HG02938 (cell line): ENCODE results near the gene PDCD1LG2.
"Not testable (repeated sequence)": the region's sequence is repeated elsewhere in the genome, so short reads cannot be mapped to it uniquely, and the experiment has no call there.

Source experiments
- ATAC-seq: cut with Tn5 transposase; IDR thresholded peaks from one replicate; pipeline ENCODE4 v1.9.1; 2021; ENCODE audit warnings: mild to moderate bottlenecking, moderate library complexity; ENCODE audit not compliant: unreplicated experiment

The PDCD1LG2 gene

DNA sequence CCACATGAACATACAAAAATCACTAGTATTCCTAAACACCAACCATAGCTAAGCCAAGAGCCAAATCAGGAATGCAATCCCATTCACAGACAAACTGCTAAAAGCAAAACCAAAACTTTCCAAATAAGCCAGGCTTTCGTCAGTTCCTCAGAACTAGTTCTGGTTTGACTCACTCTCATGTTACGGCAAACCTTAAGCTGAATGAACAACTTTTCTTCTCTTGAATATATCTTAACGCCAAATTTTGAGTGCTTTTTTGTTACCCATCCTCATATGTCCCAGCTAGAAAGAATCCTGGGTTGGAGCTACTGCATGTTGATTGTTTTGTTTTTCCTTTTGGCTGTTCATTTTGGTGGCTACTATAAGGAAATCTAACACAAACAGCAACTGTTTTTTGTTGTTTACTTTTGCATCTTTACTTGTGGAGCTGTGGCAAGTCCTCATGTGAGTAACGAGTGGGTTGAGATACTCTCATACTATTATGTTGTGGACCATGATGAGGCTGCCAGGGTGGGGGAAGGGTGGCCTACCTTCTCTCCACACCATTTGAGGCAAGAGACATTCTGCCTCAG, at the start of gene PDCD1LG2:
Gene PDCD1LG2, plus strand, starts transcription at position 172 of the 572 bp plus-strand sequence. CDS start 12,016 bp downstream, outside the sequence.
- peak; percentile 81 for ATAC-seq

DNA sequence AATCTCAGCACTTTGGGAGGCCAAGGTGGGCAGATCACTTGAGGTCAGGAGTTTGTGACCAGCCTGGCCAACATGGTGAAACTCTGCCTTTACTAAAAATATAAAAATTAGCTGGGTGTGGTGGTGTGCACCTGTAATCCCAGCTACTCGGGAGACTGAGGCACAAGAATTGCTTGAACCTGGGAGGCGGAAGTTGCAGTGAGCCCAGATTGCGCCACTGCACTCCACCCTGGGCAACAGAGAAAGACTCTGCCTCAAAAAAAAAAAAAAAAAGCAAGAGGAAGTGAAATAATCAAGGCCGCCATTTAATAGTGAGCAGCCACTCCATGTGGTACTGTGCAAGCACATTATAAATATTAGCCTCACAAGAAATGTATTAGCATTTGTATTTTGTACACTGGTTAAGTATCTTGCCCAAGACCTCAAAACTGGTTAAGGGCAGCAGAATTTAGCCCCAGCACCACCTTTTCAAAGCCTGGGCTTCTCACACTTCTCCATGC, 45.5 kb upstream of the PDCD1LG2 start:
- ATAC-seq = not testable (repeated sequence)

DNA sequence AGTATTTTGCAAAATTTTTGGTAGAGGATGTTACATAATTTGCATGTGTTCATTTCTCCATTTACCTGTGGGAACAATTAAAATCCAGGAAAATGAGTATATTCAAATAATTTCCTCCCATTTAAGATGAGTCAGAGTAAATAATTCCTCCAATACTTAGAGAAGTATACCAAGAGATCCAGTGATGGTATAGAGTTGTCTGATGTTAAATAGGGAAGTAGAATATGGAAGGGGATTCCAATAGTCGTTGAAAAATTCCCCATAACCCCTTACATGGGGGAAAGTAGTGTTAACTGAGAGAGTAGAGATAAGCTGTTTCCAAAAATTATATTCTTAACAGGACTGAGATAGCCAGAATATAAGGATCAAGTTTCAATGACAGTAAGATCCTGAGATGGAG, 44.3 kb upstream of the PDCD1LG2 start:
- no peak for ATAC-seq

DNA sequence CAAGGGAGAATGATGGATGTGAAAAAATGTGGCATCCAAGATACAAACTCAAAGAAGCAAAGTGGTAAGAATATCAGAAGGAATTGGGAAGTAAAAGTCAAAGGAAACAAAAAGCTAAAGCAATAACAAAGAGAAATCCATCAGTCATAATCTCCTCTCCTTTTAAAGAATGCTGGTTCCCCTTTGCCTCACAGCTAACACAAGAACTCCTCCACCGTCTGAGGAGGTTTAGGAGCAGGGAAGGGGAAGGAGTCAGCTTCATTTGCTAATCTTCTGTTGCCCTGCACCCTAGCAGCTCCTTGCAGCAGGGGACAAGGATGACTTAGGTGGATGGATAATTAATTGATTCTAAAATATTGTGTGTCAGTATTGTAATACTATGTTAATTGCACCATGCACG, 43.6 kb upstream of the PDCD1LG2 start:
- ATAC-seq = no peak

DNA sequence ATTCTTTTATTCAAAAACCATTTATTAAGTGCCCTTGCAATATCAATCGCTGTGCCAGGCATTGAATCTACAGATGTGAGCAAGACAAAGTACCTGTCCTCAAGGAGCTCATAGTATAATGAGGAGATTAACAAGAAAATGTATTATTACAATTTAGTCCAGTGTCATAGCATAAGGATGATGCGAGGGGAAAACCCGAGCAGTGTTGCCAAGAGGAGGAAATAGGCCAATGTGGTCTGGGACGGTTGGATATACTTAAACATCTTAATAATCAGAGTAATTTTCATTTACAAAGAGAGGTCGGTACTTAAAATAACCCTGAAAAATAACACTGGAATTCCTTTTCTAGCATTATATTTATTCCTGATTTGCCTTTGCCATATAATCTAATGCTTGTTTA, 41.5 kb upstream of the PDCD1LG2 start:
- no peak for ATAC-seq

DNA sequence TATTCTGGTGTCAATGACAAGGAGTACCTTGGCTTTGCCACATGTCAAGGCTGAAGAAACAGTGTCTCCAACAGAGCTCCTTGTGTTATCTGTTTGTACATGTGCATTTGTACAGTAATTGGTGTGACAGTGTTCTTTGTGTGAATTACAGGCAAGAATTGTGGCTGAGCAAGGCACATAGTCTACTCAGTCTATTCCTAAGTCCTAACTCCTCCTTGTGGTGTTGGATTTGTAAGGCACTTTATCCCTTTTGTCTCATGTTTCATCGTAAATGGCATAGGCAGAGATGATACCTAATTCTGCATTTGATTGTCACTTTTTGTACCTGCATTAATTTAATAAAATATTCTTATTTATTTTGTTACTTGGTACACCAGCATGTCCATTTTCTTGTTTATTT, 40.2 kb upstream of the PDCD1LG2 start:
- no peak for ATAC-seq

DNA sequence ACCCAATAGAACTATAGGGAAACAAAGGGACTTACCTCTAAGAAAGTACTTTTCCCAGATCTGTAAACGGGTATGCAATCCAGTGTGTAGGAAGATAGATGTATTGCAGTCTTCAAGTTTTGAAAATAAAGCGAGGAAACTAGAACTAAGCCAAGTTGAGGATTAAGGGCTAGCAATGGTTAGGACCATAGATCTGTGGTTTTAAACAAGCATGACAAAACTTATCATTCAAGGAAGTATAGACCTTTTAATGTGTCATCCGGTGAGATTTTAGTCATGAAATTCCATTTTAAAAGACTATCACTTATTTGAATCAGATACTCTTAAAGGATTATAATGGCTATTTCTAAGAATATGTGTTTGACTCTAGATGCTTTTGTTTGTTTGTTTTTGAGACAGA, 39.5 kb upstream of the PDCD1LG2 start:
- no peak for ATAC-seq

DNA sequence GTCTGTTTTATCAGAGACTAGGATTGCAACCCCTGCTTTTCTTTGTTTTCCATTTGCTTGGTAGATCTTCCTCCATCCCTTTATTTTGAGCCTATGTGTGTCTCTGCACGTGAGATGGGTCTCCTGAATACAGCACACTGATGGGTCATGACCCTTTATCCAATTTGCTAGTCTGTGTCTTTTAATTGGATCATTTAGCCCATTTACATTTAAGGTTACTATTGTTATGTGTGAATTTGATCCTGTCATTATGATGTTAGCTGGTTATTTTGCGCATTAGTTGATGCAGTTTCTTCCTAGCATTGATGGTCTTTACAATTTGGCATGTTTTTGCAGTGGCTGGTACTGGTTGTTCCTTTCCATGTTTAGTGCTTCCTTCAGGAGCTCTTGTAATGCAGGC, 34.7 kb upstream of the PDCD1LG2 start:
- not testable (repeated sequence) for ATAC-seq

DNA sequence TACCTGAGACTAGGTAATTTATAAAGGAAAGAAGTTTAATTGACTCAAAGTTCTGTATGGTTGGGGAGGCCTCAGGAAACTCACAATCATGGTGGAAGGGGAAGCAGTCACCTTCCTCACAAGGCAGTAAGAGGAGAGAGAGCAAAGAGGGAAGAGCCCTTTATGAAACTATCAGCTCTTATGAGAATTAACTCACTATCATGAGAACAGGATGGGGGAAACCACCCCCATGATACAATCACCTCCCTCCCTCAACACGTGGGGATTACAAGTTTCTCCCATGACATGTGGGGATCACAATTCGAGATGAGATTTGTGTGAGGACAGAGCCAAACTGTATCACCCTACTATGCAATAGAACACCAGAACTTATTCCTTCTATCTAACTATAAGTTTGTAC, 32.1 kb upstream of the PDCD1LG2 start:
- ATAC-seq = no peak

DNA sequence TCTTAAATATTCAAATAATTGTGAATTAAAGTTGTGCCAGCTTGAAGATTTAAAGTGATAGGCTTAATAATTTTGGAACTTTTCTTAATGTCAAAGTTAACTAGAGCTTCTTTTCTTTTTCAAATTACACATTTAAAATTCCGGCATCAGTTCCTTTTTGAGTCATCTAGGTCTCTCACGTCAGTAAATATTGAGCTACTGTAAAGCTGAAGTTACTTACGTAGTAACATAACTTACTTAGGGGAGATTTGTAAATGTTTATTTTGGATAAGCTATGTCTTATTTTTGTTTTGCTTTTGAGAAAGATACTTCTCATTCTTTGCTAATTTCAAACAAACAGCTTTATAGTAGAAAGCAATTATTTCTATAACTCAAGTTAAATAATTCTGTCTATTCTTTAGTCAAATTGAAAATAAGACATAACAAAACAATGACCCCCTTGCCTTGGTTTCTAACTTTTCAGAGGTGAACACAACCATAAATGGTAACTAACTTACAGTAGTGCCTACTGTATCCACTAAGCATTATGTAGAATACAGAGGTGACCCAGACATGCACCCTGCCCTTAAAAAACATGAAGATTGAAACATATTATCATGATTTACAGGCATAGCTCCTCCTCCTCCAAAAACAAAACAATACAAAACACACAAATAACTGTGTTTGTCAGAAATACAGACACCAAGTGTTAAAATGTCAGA, 30.2 kb upstream of the PDCD1LG2 start:
- ATAC-seq = no peak

DNA sequence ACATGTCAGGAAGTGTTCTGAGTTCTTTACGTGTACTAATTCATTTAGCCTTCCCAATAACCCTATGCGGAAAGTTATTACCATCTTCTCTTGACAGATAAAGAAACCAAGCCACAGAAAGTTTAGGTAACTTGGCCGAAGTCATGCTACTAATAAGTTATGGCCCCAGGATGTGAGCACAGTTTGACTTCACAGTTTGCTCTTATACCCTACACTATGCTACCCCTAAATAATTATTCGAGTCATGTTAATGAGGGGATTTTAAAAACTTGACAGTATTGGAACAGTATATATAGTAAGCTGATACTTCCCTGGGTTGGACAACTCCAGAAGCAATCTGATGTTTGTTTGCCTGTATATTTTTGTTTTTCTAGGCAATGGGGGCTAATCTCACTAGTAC, 29.4 kb upstream of the PDCD1LG2 start:
- ATAC-seq = no peak

DNA sequence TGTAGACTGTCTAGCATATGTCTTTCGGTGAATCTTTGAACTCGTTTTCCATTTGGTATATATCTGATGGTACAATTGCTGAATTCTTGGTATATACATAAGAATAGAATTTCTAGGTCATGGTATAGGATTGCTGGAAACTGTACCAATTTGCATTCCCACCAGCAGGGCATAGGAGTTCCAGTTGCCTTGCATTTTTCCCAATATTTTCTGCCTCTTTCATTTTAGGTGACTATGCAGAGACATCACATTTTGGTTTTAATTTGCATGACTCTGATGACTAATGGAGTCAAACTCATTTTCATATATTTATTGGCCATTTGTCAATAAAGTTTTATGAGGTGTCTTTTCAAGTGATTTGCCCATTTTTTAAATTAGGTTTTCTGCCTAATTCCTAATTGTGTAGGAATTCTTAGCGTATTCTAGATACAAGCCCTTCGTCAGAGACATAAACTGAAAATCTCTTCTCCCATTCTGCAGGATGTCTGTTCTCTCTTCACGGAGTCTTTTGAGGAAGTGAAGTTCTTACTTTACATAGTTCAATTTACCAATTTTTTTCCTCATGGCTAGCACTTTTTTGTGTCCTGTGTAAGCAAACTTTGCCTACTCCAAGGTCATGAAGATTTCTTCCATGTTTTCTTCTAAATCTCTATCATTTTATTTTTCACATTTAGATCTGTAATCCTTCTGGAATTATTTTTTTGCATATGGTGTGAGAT, 28.9 kb upstream of the PDCD1LG2 start:
- no peak for ATAC-seq

DNA sequence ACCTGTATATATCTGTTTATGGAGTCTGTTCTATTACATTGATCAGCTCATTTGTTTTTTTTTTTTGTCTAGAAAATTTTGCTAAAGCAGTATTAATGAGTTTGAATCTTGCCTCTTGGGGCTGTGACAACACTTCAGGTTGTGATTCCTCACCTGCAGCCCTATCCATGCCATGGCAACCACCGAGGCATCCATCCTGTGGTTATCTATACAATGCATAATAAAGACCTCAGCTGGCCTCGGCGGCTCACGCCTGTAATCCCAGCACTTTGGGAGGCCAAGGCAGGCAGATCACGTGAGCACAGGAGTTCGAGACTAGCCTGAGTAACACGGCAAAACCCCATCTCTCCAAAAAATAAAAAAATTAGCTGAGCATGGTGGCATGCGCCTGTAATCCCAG, 28.1 kb upstream of the PDCD1LG2 start:
- ATAC-seq = no peak

DNA sequence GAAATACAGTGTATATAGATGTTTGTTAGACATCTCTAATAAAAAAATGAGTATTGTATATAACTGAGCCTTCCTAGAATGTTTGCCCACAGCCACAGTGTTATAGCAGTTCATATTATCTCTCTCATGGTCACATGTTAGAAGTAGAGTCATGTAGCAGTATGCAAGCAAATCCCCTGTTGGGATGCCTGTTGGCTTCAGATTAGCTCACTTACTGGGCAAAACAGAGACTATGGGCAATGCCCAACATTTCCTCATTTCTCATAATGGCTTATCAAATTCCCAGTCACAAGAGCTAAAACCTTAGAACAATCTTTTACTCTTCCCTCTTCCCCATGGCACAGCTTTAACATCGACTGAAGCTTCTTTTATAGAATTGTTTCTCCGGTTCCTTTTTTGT, 27.0 kb upstream of the PDCD1LG2 start:
- no peak for ATAC-seq

DNA sequence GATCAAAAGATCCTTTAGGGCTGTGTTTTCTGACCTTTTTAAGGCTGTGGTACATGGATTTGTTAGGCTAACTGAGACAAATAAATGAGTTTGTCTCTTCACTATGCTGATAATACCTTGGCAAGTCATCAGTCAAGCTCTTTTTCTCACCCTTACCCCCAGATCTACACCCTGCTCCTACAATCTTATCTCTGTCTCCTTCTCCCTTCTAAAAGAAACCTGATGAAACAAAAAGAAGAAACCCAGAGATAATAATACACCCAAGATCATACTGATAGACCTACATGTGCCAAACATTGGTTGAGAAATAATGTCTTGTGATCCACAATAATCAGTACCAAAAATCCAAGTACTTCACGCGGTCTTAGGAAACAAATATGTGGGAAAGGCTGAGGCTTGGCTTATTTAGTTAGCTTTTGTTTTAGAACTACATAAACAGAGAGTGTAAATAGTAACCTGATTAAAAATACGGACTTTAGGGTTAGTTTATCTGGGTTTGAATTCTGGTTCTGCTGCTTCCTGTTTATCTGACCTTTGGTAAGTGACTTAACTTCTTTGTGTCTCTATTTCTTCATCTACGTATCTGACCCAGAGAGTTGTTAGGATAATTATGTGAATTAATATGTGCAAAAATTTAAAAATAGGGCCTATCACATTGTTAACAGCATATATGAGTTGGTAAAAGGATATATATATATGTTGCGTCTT, 24.8 kb upstream of the PDCD1LG2 start:
- ATAC-seq = no peak

DNA sequence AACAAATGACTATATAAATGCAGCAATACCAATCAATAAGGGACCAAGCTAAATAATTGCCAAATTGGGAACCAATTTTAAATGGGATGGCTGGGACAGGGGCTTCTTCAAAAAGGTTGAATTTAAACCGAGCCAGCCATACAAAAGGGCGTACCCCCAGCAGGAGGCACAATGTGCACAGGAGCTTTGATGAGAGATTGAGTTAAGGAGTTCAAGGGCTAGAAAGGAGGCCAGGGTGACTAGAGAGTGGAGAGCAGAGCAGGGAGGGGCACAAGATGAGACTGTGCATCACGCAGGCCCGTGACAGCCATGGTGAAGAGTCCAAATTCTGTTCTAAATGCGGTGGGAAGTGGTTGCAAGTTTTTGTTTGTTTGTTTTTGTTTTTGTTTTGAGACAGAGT, 23.3 kb upstream of the PDCD1LG2 start:
- no peak for ATAC-seq

DNA sequence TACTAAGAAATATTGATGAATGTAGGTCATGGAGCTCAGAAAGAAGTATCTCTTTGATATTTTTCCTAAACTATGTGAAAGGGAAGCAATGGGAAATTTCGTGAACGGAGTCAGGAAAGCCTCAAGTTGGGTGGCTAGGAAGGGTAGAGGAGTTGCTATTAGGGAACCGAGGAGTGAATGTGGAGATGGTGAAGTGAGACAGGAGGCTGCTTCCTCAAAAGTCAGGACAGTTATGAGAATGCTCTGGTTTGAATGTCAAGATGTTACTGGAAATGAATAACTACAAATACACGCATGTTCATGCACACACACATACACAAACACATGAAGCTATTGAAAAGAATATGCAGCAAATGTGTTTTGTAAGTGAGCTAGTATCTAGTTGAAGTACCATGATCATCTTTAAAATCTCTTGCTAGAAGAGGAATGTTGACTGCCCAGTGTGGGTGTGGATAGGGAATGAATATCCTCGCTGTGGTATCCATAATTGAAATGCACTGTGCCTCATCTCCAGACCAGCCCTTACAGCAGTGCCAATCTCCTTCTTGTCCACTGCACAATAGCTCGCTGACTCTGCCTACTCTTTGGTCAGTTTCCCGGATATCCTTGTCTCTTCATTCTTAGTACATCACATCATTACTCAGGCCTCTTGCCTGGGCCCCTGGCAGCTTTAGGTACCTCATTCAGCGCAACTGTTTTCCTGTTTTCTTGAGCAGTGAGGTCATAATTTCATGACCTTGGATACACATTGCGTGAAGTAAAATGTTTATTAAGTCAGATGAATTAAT, 21.9 kb upstream of the PDCD1LG2 start:
- ATAC-seq = no peak

DNA sequence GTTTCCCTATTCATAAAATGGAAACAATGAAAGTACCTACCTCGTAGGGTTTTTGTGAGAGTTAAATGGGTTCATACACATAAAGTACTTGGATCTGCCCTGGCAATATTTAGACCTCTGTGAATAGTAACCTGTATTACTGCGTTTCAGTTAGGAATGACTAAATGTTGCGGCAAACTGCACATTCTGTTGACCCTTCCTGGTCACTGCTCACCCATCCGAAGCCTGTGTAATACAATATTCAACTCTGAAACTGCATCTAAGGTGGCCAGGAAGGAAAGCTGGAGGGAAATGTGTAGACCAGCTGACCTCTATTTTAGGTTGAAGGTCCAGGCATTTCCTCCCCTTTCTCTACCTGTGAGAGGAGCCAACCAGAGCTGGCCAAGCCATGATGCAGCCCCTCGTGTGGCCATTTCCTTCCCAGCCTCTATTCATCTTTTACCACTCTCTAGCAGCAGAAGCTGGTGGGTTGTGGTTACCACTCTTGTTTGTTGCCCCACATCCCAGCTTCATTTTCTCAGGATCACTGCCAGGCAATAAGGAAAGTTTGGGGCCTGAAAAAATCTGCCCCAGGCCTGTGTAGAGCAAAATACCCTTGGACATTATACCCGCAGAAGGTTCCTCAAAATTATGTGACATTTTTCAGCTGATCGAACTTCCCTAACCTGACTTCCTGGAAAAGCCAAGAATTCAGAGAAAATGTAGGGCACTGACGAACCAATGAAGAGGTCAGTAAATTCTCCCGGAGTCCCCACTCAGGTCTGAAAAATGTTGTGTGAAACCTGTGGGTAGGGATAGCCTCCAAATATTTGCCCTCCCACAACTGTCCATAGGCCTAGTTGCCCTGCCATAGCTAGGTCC, 20.5 kb upstream of the PDCD1LG2 start:
- ATAC-seq = no peak

DNA sequence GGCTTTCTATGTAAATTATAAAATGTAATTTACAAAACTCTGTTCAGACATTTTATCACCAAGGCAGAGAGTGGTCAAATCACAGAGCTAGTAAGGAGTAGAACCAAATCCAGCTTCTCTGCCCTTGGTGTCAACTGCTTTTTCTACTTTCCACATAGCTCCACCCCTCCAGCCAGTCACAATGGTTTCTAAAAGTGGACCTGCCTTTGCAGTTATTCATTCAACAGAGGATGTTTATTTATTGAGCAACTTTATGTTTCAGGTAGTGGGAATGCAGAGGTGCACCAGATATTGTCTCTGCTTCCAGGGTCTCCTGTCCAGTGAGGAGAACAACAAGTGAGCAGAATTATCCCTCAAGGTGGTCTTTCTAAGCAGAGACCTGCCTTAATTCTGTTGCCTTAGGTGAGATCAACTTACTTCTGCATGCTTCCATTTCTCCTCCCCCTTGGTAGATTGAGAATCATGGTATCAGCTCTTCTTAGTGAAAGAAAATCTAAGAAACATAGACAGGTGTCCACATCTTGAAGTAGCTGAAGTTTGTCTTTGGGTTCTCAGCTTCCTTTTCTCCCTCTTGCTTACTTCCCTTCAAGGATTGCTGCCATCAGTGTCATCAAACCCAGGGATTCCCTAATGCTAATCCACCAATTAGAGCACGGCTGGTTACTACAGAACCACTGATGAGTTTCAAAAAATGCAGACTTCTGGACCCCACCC, 17.2 kb upstream of the PDCD1LG2 start:
- ATAC-seq = peak; percentile 18
